ENCODE results near the gene SHC4.

SHC4 gene

DNA sequence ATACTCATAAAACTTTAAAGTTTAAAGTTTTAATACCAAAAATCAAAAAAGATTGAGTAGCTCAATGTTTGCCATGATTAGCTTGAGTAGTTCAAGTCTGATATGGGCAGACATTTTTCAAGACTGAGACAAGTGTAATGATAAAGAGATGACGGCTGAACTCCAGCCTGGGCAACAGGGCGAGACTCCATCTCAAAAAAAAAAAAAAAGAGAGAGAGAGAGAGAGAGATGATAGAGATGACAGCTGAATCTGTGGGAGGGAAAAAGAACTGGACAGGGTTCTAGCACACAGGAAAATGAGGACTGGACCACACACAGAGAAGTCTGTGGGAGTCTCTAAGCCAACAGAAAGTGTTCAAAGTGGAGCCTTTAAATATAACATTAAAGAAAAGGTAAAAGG, 178.0 kb downstream of the SHC4 start:
- DNase-seq: no peak

DNA sequence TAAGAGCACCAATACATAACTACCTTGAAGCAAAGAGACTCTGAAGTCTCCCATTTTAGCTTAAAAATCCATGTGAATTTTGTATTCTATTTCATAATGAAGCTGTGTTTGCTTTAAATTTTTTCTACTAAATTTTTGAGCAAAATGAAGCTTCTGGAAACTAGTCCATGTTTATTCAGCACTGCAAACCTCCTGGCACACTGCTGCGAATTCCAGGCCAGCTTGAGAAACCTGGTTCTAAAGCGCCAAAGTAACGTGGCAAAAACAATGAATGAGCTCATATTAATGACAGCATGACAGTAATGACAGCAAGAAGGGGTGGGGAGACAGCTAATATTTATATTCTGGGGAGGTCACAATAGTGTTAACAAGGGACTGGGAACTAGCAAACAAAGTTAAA, 178.5 kb downstream of the SHC4 start:
- no peak for DNase-seq

DNA sequence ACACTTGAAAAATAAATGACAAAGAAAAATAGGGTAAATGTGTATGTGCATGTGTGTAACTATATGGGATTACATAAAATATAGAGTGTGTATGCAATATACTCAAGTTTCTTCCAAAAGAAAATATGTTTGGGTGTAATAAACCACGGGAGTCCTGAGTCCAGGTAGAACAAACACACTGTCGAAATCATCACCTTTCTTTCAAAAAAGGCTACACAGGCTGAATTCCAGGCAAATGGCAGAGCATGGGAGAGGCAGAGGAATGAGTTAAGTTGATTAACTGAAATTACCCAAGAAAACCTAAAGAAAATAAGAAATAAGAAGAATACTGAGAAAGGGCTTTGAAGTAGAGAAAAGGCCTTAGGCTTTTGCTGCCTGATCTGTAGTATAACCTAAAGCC, 179.0 kb downstream of the SHC4 start:
- DNase-seq: no peak

DNA sequence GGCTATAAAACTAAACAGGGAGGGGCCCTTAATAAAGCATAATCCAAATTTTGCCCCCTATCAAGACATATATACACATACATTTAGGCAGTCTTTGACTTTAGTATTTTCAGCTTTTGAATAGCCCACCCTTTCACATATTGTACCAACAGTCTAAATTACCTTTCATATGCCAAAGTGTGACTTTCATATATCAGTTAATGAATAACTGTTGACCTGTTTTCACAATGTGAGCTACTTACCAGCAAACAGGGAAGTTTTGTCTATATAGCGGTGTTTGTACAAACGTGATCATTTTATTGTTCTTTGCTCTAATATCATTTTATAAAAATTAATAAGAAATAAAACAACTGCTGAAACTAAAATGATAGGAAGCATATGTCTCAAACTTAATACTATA, 180.8 kb downstream of the SHC4 start:
- no peak for DNase-seq

DNA sequence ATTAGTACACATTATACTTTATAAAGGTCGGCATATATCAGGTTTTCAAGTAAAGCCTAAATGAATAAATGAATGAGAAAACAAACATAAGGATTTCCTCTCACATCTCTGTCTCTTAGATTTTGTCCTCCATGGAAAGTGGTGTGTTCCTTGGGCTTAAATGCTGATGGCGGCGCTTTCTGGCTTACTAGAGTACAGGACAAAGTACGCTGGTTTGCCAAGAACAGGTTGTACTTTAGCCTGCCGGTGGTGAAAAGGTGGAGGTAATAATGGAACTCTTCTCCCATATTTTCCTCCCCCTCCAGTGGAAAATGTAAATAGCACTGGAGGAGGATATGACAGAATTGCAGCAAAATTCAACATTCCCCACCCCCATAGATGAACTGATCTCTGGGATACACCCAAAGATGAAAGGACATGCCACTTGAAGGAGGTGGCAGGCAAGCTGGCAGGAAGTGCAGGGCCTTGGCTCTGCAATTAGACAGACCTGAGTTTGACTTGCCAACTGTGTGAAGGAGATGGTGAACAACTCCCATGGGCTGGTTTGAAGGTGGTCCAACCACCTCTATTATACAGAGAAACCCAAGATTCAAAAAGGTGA, 182.1 kb downstream of the SHC4 start:
- no peak for DNase-seq

DNA sequence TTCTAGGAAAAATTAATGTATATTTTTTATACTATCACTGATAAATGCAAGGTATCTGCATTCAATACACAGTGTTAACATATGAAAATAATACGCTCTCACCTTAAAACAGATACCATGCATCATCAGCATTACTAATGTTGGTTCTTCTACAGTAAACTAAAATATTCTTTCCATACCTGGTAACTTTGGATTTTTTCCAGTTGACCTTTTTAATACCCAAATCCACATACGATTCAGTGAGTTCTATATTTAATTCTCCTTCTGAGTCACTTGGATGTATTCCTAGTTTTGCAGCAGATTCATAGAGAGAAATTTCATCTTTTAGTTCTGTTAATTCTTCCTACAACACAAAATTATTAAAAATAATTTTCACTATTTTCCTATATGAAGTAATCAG, 182.7 kb downstream of the SHC4 start:
- no peak for DNase-seq

DNA sequence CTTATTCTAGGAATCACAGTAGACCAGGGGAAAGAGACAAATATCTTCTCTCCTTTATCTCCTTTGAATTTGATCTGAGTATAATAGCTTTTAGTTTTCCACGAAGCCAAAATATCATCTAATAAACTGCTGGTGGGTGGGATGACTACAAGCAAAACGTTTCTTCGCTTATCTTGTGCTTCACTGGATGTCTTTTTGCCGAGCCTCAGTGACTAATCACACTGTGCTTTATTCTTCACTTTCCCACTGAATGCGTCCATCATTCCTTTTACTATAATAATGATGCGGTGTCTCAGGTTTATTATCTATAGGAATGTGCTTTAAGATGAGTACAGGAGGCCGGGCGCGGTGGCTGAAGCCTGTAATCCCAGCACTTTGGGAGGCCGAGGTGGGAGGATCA, 185.4 kb downstream of the SHC4 start:
- DNase-seq: no peak

DNA sequence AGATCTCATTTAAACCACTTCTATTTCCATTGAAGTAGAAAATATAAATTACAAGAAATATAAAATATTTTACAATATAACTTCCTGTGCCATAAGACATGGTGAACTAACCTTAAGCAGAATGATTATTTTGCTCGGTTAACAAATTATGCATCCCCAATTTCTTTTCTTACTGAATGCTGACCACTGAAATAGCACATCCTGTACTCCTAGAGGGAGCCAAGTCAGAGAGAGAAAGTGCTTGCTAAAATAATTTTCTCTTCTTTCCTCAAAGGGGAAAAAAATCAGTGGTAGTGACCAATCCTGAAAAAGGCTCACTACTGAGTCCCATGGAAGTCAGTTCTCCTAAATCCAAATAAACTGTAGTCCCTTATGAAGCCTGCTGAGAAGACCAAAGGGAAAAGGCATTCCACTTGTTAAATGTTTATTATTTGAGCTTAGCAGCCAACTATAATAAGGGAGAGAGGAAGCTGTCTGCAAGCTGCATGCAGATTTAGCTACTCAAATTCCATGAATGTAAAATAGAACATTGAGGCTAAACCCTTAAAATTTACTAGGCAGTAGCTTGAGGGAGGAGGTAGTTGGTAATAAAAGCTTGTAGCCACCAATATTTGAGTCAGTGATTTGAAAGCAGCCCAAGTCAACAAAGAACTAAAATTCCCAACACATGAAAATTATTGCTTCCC, 185.9 kb downstream of the SHC4 start:
- no peak for DNase-seq

DNA sequence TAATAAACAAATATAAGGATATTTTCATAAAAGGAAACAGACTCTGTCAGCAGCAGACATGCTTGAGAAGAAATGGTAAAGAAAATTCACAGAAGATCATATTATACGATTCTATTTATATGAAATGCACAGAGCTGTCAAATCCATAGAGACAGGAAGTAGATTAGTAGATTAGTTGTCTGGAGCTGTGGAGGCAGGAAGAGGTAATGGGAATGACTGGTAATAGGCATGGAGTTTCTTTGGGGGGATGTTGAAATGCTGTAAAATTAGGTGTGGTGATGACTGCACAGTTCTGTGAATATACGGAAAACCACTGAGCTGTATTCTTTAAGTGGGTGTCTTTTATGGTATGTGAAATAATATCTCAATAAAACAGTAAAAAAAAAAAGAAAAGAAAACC, 188.2 kb downstream of the SHC4 start:
- no peak for DNase-seq

DNA sequence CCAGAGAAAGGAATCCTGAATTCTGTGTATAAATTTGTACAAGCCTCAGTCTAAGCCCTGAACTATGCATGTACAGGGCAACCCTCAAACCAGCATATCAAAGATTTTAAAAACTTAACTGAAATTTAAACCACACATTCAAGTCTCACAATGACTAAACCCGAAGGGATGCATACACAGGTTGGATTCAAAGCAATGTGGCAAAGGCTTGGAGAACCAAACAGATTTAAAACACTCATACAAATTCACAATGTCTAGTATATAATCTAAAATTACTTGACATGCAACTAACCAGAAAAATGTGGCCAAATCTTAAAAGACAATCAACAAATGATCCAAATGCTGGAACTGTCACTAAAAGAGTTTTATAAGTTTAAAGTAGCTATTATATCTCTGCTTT, 189.2 kb downstream of the SHC4 start:
- no peak for DNase-seq

Measured in AML-193 (cell line).